SK-N-SH (cell line): ENCODE results near the gene VIPR2.

Experiments used
- EZH2phosphoT487 ChIP-seq: fragments of 200-600 bp; sonication (generic); IDR thresholded peaks from 2 replicates; pipeline ENCODE4 v1.6.1; 2017; ENCODE audit warnings: low read depth, mixed run types, mild to moderate bottlenecking, antibody characterized with exemption, moderate library complexity, borderline replicate concordance
- JUND ChIP-seq: IDR thresholded peaks from 2 replicates; pipeline ENCODE4 v1.4.0; 2012
- TF ChIP-seq, protein P1 (sequence below): fragments of 200-600 bp; sonication (generic); IDR thresholded peaks from 2 replicates; pipeline ENCODE4 v1.6.1; 2017; ENCODE audit warnings: antibody characterized with exemption, mild to moderate bottlenecking, moderate library complexity

GRCh38 chr7:159007996-159008389 is 136.7 kb downstream of the VIPR2 start:
- no peak for TF ChIP-seq JUND
- TF ChIP-seq, protein P1, sequence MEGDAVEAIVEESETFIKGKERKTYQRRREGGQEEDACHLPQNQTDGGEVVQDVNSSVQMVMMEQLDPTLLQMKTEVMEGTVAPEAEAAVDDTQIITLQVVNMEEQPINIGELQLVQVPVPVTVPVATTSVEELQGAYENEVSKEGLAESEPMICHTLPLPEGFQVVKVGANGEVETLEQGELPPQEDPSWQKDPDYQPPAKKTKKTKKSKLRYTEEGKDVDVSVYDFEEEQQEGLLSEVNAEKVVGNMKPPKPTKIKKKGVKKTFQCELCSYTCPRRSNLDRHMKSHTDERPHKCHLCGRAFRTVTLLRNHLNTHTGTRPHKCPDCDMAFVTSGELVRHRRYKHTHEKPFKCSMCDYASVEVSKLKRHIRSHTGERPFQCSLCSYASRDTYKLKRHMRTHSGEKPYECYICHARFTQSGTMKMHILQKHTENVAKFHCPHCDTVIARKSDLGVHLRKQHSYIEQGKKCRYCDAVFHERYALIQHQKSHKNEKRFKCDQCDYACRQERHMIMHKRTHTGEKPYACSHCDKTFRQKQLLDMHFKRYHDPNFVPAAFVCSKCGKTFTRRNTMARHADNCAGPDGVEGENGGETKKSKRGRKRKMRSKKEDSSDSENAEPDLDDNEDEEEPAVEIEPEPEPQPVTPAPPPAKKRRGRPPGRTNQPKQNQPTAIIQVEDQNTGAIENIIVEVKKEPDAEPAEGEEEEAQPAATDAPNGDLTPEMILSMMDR = no peak
- TF ChIP-seq EZH2phosphoT487 = no peak
